H9 (cell line): ENCODE results near the gene GCK. TPM values are rescaled to one million over a fixed set of nuclear protein-coding genes. Genes with fewer than 3 reads are reported as not detected.

ENCODE experiments used
- DNase-seq: peaks from one replicate; pipeline ENCODE4 v3.0.0-alpha.2; 2017
- H2AFZ ChIP-seq: one replicate; pipeline ENCODE4 v1.6.1; 2013; ENCODE audit warnings: mild to moderate bottlenecking, low read length, control low read depth, moderate library complexity
- H2AK5ac ChIP-seq: 2 replicates; pipeline ENCODE4 v1.6.1; 2013; ENCODE audit warnings: low read length, control low read depth, mixed read lengths; ENCODE audit not compliant: insufficient read length
- H2BK120ac ChIP-seq: one replicate; pipeline ENCODE4 v1.6.1; 2013; ENCODE audit warnings: low read depth, mild to moderate bottlenecking, low read length, control low read depth, inconsistent platforms; ENCODE audit not compliant: poor library complexity, severe bottlenecking
- H2BK12ac ChIP-seq: 2 replicates; pipeline ENCODE4 v1.6.1; 2013; ENCODE audit warnings: low read length, control low read depth, mixed read lengths, low read depth; ENCODE audit not compliant: insufficient read length
- H2BK15ac ChIP-seq: 2 replicates; pipeline ENCODE4 v1.6.1; 2013; ENCODE audit warnings: low read depth, low read length, control low read depth
- H2BK20ac ChIP-seq: one replicate; pipeline ENCODE4 v1.6.1; 2013; ENCODE audit warnings: low read depth, mild to moderate bottlenecking, low read length, control low read depth, inconsistent platforms; ENCODE audit not compliant: poor library complexity, severe bottlenecking
- H2BK5ac ChIP-seq: 2 replicates; pipeline ENCODE4 v1.6.1; 2013; ENCODE audit warnings: low read length, control low read depth, mixed read lengths; ENCODE audit not compliant: insufficient read length
- H3K14ac ChIP-seq: 2 replicates; pipeline ENCODE4 v1.6.1; 2013; ENCODE audit warnings: low read length, control low read depth; ENCODE audit not compliant: insufficient read depth
- H3K18ac ChIP-seq: 2 replicates; pipeline ENCODE4 v1.6.1; 2013; ENCODE audit warnings: low read depth, mild to moderate bottlenecking, mixed read lengths, low read length, control low read depth; ENCODE audit not compliant: insufficient read length
- H3K23ac ChIP-seq: 2 replicates; pipeline ENCODE4 v1.6.1; 2013; ENCODE audit warnings: low read length, control low read depth, mixed read lengths, low read depth; ENCODE audit not compliant: insufficient read length
- H3K23me2 ChIP-seq: 2 replicates; pipeline ENCODE4 v1.6.1; 2013; ENCODE audit warnings: low read depth, mild to moderate bottlenecking, mixed read lengths, low read length, control low read depth; ENCODE audit not compliant: insufficient read length, poor library complexity, severe bottlenecking
- H3K27ac ChIP-seq: 2 replicates; pipeline ENCODE4 v1.5.1; 2013; ENCODE audit warnings: low read length, control low read depth, mixed read lengths, low read depth; ENCODE audit not compliant: insufficient read length
- H3K27me3 ChIP-seq: 2 replicates; pipeline ENCODE4 v1.6.1; 2013; ENCODE audit warnings: low read length, control low read depth, inconsistent platforms; ENCODE audit not compliant: insufficient read depth
- H3K4ac ChIP-seq: 2 replicates; pipeline ENCODE4 v1.6.1; 2013; ENCODE audit warnings: low read depth, mild to moderate bottlenecking, control low read depth, inconsistent platforms, low read length, moderate library complexity
- H3K4me1 ChIP-seq: 2 replicates; pipeline ENCODE4 v1.6.1; 2013; ENCODE audit warnings: low read length, control low read depth, inconsistent platforms; ENCODE audit not compliant: insufficient read depth
- H3K4me2 ChIP-seq: 2 replicates; pipeline ENCODE4 v1.6.1; 2013; ENCODE audit warnings: low read length, control low read depth, mixed read lengths; ENCODE audit not compliant: insufficient read length, insufficient read depth
- H3K56ac ChIP-seq: 2 replicates; pipeline ENCODE4 v1.6.1; 2013; ENCODE audit warnings: low read depth, mild to moderate bottlenecking, mixed read lengths, low read length, control low read depth; ENCODE audit not compliant: insufficient read length
- H3K79me1 ChIP-seq: 2 replicates; pipeline ENCODE4 v1.6.1; 2013; ENCODE audit warnings: low read depth, mild to moderate bottlenecking, moderate library complexity, low read length, control low read depth, inconsistent platforms; ENCODE audit not compliant: insufficient read depth, poor library complexity, severe bottlenecking
- H3K79me2 ChIP-seq: 2 replicates; pipeline ENCODE4 v1.6.1; 2013; ENCODE audit warnings: low read length, control low read depth, inconsistent platforms; ENCODE audit not compliant: insufficient read depth
- H3K9ac ChIP-seq: 2 replicates; pipeline ENCODE4 v1.6.1; 2013; ENCODE audit warnings: low read length, control low read depth, mixed read lengths; ENCODE audit not compliant: insufficient read length; ENCODE audit errors: extremely low read depth
- H3K9me3 ChIP-seq: one replicate; pipeline ENCODE4 v1.6.1; 2013; ENCODE audit warnings: low read depth, low read length, inconsistent platforms; ENCODE audit not compliant: control insufficient read depth
- H3T11ph ChIP-seq: one replicate; pipeline ENCODE4 v1.6.1; 2013; ENCODE audit warnings: mild to moderate bottlenecking, low read length, control low read depth, inconsistent platforms
- H4K20me1 ChIP-seq: one replicate; pipeline ENCODE4 v1.6.1; 2013; ENCODE audit not compliant: control insufficient read depth, insufficient read length, insufficient read depth
- H4K5ac ChIP-seq: 2 replicates; pipeline ENCODE4 v1.6.1; 2013; ENCODE audit warnings: low read depth, mild to moderate bottlenecking, mixed read lengths, low read length, control low read depth; ENCODE audit not compliant: insufficient read length
- H4K8ac ChIP-seq: replicated peaks from 2 replicates; pipeline ENCODE4 v1.6.1; 2013; ENCODE audit warnings: low read length, control low read depth, mixed read lengths, low read depth; ENCODE audit not compliant: insufficient read length
- H4K91ac ChIP-seq: 2 replicates; pipeline ENCODE4 v1.6.1; 2013; ENCODE audit warnings: low read depth, mild to moderate bottlenecking, moderate library complexity, mixed read lengths, low read length, control low read depth; ENCODE audit not compliant: insufficient read length
- H3K27ac Mint-ChIP-seq, 3 experiments: 2 replicates in 2 of 3; 3 replicates in 1 of 3; pipeline ENCODE4 v1.8.0; 2020 to 2021; ENCODE audit warnings: mixed read lengths in 3 of 3, mild to moderate bottlenecking in 1 of 3, moderate library complexity in 1 of 3
- H3K27me3 Mint-ChIP-seq: 2 replicates; pipeline ENCODE4 v1.8.0; 2021; ENCODE audit warnings: low read depth, mild to moderate bottlenecking, moderate library complexity, mixed read lengths
- H3K36me3 Mint-ChIP-seq, 3 experiments: 2 replicates in 2 of 3; 3 replicates in 1 of 3; pipeline ENCODE4 v1.8.0; 2020 to 2021; ENCODE audit warnings: low read depth in 3 of 3, mixed read lengths in 3 of 3; ENCODE audit not compliant: insufficient read depth in 1 of 3
- H3K4me1 Mint-ChIP-seq, 2 experiments: 2 replicates each; pipeline ENCODE4 v1.8.0; 2020; ENCODE audit warnings: mixed read lengths in 2 of 2
- H3K4me3 Mint-ChIP-seq, 2 experiments: 2 replicates in 1 of 2; 3 replicates in 1 of 2; pipeline ENCODE4 v1.8.0; 2020 to 2021; ENCODE audit warnings: mild to moderate bottlenecking in 2 of 2, mixed read lengths in 2 of 2, moderate library complexity in 1 of 2
- H3K9me3 Mint-ChIP-seq, 2 experiments: 2 replicates in 1 of 2; 3 replicates in 1 of 2; pipeline ENCODE4 v1.8.0; 2020; ENCODE audit warnings: mild to moderate bottlenecking in 2 of 2, mixed read lengths in 2 of 2, moderate library complexity in 1 of 2
- WGBS: extraction: QIAGEN DNeasy Blood & Tissue Kit; methylation state at CpG from one replicate; pipeline ENCODE4 v1.1.7; 2013; ENCODE audit warnings: missing lambda C conversion rate, low lambda C conversion rate, mixed read lengths; ENCODE audit not compliant: insufficient read length; ENCODE audit errors: extremely low coverage; 5-methylcytosine and 5-hydroxymethylcytosine counted together
- total RNA-seq: library from RNA; stranded (reverse); gene quantifications from 2 replicates; pipeline ENCODE4 v1.2.1, GENCODE V29; 2021
- TF ChIP-seq, protein P1 (sequence below): fragments of 200-600 bp; sonication (generic); conservative IDR thresholded peaks from 3 replicates; pipeline ENCODE4 v1.8.0; 2021; ENCODE audit warnings: antibody characterized with exemption, mild to moderate bottlenecking

GCK gene
- total RNA-seq, 1 experiment from 2014 or later, result 0.98 TPM

- Mint-ChIP-seq H3K27ac (no peak overlapping the region), H3K36me3 (peaks cover 12 to 45% (median 44%) of the 10 kb centered on the region in 3 experiments), H3K27me3 (peaks cover 3% of the 10 kb centered on the region), H3K4me1 (peaks cover 0 to 4% of the 10 kb centered on the region in 2 experiments; a peak in 2 of 4 replicates), H3K9me3 (no peaks in the 10 kb centered on the region), H3K4me3 (no peak overlapping the region)
- Histone ChIP-seq H2AK5ac (no peak overlapping the region), H2BK15ac (no peak overlapping the region), H4K5ac (no peak overlapping the region), H3K79me2 (no peaks in the 10 kb centered on the region), H3K4me2 (no peak overlapping the region), H3K14ac (no peak overlapping the region), H3K18ac (no peak overlapping the region), H3K9ac (no peak overlapping the region), H3K27ac (no peak overlapping the region), H3K4ac (no peak overlapping the region), H4K91ac (no peak overlapping the region), H4K20me1 (no peaks in the 10 kb centered on the region), H3K56ac (no peak overlapping the region), H2BK5ac (no peak overlapping the region), H3K9me3 (no peaks in the 10 kb centered on the region), H2BK20ac (no peak overlapping the region), H3K23me2 (no peaks in the 10 kb centered on the region), H2BK120ac (no peak overlapping the region), H3K4me1 (no peaks in the 10 kb centered on the region), H3K79me1 (no peaks in the 10 kb centered on the region), H3T11ph (no peak overlapping the region), H3K27me3 (no peaks in the 10 kb centered on the region), H4K8ac (no peak overlapping the region), H3K23ac (no peak overlapping the region), H2AFZ (no peak overlapping the region), H2BK12ac (no peak overlapping the region)
- no CpG with 5 or more reads among the region's 27 CpGs for WGBS
- DNase-seq, result no peak
- TF ChIP-seq, protein P1, sequence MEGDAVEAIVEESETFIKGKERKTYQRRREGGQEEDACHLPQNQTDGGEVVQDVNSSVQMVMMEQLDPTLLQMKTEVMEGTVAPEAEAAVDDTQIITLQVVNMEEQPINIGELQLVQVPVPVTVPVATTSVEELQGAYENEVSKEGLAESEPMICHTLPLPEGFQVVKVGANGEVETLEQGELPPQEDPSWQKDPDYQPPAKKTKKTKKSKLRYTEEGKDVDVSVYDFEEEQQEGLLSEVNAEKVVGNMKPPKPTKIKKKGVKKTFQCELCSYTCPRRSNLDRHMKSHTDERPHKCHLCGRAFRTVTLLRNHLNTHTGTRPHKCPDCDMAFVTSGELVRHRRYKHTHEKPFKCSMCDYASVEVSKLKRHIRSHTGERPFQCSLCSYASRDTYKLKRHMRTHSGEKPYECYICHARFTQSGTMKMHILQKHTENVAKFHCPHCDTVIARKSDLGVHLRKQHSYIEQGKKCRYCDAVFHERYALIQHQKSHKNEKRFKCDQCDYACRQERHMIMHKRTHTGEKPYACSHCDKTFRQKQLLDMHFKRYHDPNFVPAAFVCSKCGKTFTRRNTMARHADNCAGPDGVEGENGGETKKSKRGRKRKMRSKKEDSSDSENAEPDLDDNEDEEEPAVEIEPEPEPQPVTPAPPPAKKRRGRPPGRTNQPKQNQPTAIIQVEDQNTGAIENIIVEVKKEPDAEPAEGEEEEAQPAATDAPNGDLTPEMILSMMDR, result no peak
These were observed 78.3 kb downstream of the GCK start for GRCh38 chr7:44110719-44111635.
